CD4-positive, alpha-beta T cell treated with Interleukin-17A for 1 hour (primary cell): ENCODE results near the gene ILDR2.

Source experiments
- DNase-seq: peaks from one replicate; pipeline ENCODE4 v3.0.0-alpha.2; 2020

Gene ILDR2, protein sequence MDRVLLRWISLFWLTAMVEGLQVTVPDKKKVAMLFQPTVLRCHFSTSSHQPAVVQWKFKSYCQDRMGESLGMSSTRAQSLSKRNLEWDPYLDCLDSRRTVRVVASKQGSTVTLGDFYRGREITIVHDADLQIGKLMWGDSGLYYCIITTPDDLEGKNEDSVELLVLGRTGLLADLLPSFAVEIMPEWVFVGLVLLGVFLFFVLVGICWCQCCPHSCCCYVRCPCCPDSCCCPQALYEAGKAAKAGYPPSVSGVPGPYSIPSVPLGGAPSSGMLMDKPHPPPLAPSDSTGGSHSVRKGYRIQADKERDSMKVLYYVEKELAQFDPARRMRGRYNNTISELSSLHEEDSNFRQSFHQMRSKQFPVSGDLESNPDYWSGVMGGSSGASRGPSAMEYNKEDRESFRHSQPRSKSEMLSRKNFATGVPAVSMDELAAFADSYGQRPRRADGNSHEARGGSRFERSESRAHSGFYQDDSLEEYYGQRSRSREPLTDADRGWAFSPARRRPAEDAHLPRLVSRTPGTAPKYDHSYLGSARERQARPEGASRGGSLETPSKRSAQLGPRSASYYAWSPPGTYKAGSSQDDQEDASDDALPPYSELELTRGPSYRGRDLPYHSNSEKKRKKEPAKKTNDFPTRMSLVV

DNA sequence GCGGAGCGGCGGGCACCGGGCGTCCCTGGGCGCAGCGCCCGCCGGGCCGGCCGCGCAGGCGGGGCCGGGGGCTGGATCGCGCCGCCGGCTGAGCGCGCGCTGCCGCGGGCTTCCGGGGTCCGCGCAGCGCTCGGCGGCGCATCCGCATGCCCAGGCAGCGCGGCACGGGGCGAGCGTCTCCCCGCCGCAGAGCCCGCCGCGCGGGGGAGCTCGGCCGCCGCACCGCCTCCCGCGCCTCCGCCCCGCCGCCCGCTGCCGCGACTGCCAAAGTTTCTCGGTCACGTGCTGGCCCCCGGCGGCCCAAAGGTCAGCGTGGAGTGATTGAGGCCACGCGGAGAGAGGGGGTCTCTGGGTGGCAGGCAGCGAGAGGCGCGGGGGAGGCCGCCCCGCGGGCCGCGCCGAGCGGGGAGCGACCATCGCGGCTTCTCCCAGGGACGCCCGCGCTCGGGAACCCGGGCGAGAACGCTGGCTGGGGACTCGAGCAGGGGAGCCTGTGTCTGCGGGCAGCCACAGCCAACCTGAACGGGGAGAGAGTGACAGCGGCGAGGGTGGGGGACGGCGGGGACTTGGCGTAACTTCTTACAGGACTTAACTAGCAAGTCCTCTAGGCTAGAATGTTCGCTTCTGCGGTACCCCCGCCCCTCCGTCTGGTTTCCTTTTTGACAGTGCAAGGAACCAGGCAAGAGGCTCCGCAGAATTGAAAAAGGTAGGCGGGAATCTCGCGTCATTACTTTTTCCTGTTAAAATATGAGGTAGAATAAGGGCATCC, at the start of gene ILDR2:
TSS of gene ILDR2 (minus strand) at position 180 of the 769 bp plus-strand sequence. CDS start 272 bp downstream, outside the sequence.
- DNase-seq = peak; percentile 45

DNA sequence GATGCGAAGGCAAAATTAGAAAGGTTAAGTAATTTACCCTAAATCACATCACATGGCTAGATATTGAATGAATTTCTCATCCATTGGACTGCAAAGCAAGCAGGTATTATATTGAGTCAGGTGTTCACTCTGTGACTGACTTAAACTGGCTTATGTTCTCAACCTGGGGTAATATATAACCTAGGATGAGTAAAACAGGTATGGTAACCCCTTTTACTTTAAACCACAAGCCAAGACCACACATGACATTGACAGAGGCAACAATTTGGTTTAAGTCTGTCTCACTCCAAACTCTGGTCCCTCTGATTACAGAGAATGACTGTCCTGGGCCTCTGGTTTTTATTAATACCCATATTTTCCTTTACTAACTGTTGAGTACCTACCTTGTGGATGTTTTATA, 47.0 kb upstream of the ILDR2 start:
- no peak for DNase-seq

DNA sequence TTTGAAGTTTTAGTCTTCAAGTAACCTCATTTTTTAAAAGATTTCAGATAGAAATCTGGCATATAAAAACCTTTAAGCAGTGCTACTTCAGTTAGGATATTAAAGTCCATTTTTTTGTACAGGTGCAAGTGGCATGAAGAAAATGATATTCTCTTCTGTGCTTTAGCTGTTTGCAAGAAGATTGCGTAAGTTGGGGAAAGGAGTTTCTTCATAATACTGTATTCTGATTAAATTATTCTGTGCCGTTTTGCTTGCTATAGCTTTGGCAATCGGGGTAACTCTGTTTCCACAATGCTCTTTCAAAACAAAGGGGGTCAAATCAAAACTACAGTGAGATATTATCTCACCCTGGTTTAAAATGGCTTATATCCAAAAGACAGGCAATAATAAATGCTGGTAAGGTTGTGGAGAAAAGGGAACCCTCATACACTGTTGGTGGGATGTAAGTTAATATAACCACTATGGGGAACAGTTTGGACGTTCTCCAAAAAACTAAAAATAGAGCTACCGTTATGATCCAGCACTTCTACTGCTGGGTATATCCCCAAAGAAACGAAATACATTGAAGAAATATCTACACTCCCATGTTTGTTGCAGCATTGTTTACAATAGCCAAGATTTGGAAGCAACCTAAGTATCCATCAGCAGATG, 40.9 kb upstream of the ILDR2 start:
- no peak for DNase-seq

DNA sequence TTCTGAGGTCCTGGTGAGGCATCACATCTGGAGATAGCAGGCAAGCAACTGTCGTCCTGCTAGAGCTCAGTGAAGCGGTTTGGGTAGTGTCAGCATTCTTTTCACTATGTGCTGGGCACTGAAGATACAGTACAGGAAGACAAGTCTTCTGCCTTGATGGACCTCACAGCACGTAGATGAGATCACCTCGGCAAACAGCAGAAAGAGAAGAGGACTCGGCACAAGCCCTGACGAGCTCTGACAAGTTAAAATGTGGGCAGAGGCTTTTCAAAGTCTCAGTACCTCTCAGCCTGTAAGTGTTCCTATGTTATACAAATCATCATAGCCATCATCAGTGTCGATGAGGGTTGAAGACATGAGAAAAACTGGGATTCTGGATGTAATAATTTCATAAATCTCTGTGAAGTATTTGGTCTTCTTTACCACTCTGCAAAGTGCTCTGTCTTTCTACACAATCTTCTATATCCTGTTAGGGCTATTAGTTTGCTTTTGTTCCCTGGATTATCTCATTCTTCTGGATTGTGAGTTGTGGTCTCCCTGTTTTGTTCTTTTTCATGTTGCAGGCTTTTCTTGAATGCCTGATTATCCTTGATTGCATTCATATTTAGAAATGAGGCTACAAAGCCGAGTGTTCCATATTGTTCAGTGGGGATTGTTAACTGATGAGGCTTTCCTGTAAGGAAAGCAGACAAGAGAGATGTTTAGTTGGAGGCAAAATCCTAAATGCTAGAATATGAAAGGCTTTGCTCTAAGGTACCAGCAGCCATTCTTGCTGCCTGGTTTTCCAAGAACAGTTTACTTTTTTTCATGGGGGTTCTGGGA, 38.0 kb upstream of the ILDR2 start:
- DNase-seq = no peak

DNA sequence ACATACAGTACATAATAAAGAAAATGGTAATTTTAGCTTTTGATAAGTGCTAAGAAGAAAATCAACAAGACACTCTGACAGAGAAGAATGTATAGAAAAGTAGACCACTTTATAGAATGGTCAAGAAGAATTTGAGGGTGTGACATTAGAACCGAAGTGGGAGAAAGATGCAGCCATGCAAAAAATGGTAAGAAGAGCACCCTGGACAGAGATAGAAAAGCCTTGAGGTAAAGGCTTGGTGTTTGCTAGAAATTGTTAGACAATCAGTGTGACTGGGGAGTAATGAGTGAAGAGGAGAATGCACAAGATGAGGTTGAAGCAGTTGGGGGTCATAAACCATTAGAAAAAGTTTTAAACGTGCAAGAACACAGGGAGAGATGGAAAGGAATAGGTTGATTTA, 37.2 kb upstream of the ILDR2 start:
- DNase-seq = no peak

DNA sequence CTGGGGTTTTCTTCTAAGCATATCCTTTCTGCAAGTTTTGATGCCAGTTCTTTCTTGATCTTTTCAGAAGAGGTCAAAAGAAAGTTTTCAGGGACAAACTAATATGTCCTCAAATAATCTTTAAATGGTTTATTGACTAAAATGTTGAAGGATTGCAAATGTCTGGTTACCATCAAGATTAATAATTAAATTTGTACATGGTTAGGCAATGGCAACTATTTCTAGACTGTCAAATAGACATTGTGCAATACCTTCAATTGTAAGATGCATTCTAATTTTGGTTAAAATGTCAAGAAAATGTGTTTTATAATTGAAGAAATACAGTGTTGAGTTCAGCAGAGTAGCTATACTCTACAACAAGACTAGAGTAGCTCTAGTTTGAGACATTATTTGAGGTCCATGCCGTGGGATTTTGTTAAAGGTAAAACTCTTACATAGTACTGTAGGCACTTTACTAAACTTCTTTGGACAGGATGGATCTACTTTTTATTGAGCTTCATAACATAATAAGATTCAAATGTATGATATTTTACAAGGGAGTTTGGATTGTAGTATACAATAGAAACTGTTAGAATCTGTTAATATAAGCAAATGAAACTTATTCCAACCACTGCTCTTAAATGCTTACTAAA, 36.3 kb upstream of the ILDR2 start:
- DNase-seq = no peak

DNA sequence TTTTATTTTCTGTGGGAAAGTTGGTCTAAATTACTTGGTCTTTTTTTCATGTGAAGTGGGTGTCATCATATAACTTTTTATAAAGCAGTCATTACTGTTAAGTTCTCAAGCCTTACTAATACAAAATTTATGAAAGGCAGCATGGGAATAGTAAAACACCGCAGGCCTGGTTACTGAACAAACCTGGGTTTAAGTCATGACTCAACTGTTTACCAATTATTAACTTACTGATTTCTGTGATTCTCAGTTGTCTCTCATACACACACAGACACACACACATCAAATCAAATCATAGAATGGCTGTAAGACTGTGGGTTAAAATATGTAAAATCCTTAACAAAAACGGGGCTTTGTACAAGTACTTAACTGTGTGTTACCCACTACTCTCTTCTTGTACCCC, 28.4 kb upstream of the ILDR2 start:
- DNase-seq = no peak

DNA sequence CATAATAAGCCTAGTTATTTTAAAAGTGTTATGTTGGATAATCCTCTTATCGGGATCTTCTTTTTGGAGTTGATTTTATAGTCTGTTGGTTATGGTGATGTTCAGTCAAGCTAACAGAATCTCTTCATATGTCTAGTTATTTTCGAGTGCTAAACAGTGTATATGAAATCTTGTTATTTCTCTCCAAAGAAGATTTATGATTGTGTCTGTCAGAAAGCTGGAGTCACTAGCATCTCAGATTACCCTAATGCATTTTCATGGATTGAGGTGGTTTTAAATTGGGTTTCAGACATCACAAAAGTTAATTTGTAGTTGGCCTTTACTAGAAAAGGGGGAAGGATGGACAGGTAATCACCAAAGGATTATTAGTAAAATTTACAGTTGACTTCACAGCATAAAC, 27.0 kb upstream of the ILDR2 start:
- DNase-seq = no peak

DNA sequence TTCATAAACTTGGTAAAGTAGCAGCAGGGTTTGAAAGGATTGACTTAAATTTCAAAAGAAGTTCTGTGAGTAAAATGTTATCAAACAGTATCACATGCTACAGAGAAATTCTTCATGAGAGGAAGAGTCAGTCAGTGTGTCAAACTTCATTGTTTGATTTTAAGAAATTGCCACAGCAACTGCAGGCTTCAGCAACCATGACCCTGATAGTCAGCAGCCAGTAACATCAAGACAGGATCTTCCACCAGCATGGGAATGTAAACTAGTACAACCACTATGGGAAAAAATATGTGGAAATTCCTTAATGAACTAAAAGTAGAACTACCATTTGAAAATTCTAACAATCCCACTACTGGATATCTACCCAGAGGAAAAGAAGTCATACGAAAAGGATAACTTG, 25.2 kb upstream of the ILDR2 start:
- DNase-seq = no peak

DNA sequence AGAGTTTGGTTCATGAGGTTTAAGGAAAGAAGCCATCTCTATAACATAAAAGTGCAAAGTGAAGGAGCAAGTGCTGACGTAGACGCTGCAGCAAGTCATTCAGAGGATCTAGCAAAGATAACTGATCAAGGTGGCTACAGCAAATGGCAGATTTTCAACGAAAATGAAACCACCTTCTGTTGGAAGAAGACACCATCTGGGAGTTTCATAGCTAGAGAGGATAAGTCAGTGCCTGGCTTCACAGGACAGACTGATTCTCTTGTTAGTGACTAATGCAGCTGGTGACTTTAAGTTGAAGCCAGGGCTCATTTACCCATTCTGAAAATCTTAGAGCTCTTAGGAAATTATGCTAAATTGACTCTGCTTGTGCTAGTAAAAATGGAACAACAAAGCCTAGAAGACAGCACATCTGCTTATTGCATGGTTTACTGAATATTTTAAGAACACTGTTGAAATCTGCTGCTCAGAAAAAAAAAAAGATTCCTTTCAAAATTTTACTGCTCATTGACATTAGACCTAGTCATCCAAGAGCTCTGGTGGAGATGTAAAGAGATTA, 24.2 kb upstream of the ILDR2 start:
- DNase-seq = no peak

DNA sequence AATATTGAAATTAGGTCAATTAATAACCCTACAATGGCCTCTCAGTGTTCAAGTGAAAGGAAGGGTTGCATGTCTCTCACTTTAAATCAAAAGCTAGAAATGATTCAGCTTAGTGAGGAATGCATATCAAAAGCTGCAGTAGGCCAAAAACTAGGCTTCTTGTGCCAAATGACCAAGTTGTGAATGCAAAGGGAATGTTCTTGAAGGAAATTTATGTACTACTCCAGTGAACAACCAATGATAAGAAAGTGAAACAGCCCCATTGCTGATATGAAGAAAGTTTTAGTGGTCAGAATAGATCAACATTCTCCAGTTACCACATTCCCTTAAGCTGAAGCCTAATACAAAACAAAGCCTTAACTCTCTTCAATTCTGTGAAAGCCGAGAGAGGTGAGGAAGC, 23.7 kb upstream of the ILDR2 start:
- no peak for DNase-seq

DNA sequence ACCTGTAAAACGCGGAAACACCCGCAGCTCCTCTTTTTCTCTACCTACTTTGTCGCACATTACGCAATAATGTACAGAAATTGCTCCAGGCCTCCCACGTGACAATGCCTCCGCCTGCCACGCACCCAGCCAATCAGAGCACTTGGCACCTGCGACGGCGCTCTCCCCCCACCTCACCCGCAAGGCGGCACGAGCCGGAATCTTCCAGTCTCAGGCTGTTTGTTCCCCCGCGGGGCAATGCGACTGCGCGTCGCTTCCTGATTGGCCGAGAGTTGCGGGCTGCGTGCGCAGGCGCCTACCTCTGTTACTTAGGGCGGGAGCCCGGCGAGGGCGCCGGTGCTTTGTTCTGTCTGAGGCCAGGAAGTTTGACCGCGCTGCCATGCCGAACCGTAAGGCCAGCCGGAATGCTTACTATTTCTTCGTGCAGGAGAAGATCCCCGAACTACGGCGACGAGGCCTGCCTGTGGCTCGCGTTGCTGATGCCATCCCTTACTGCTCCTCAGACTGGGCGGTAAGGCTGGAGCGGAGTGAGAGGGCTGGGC, 13.7 kb upstream of the ILDR2 start, which contains the start of gene MAEL:
TSS of gene MAEL (plus strand) at position 307 of the 542 bp plus-strand sequence. CDS start at position 380, 73 bp downstream.
- DNase-seq = no peak

DNA sequence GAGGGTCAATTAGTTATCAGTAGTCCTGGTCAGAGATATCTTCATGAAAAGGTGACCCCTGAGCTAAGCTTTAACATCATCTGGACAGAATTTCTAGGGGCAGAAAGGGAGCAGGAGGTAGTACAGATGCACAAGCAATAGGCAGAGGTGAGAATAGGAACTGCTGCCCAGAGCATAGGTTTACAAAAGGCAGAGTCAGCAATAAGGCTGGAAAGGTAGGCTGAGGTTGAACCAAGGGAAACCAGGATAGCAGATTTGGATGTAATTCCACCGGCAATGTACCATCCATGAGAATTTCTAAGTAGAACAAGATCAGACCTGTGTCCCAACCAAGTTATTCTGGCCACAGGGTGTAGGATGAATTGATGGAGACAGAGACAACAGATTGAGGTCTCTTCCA, 6.2 kb upstream of the ILDR2 start:
- no peak for DNase-seq

DNA sequence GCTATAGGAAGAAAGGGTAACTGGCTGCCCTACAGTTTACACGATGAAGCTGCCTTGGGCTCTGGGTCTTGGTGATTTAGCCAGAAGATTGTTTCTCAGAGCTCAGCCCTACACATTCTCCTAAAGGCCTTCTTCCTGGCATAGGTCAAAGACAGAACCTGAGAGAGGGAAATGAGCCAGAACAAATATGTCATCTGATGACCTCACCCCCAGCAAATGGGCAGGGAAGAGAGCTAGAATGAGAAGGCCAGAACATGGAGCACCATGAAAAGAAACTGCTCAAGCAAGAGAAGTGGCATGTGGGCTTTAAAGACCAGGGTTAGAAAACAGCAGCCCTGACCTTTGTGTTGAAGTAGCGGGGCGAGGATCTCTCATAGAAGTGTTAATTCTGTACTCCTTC, 5.5 kb upstream of the ILDR2 start:
- no peak for DNase-seq

DNA sequence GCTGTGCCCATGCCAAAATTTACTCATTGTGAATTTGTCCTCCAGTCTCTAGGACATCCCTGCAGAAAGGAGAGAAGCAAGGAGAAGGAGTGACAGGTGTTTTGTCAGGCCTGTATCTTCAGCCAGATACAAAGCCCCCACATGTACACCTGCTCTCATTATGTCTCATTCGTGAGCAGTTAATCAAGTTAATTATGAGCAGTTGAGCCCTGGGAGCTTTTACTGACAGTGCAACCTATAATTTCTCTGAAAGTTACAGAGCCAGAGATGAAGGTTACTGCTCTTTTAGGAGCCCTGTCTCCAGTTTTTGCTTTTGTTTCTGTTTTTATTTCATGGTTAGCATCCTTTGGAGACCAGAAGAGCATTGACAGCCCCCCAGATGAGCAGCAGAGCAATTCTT, 5.0 kb upstream of the ILDR2 start:
- DNase-seq = no peak

DNA sequence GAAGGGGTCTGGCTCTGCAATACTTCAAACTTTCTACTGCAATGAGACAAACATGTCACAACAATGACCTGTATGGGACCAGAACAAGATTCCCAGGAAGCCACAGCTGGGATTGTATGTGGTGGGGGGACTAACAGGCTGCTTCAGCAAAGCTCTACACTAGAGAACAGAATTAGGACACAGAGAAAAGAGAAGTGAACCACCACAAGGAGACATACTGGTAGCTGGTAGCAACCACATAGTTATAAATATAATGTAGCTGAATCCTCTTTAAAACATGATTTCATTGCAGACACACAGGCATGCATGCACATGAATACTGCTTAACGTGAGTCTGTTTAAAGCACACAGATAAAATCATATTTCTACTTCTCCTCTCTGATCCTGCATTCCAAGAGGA, 3.5 kb upstream of the ILDR2 start:
- DNase-seq = no peak

DNA sequence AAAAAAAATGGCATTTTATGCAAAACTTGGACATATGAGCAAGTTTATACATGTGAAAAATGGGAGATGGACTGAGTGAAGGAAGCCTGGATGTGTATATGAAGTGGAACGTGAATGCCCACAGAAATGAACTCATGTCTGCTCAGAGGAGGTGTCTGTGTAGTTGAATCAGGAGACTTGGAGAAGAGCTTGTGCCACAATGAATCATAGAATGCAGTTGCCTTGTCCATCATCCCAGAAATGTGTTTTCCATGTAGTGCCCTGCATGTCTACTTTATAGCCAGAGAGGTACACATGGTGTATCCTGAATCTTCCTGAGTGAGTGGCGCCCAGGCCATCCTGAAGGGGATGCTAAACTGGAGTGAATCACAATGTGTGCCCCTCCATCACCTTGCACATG, 2.6 kb upstream of the ILDR2 start:
- no peak for DNase-seq

DNA sequence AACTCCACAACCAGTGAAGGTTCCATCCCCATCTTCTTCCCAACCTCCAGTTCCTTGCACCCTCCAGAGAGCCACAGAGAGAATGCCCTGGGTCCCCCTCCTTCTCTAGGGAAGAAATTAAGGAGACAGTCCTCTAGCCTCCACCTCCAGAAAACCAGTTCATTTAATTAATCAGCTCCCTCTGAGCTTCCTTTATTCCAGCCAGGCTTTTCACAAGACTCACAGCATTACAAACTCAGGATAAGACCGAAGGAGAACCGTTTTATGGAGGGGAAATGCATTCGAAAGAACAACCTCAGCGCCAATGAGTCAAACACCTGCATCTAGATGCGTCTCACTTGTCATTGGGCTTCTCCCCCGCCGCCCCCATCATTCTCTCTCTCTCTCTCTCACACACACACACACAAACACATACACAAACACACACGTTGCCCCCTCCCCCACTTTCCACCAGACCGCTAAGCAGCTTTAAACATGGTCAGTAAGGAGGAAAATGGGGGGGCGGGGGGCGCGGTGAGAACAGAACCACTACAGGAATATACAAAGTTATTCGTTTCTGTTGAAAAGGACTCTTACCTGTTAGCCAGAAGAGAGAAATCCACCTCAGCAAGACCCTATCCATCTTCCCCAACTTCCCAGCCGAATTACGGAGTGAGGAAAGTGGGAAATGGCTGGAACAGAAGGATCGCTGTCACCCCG, 544 bp downstream of the ILDR2 start:
- DNase-seq = peak; percentile 16

DNA sequence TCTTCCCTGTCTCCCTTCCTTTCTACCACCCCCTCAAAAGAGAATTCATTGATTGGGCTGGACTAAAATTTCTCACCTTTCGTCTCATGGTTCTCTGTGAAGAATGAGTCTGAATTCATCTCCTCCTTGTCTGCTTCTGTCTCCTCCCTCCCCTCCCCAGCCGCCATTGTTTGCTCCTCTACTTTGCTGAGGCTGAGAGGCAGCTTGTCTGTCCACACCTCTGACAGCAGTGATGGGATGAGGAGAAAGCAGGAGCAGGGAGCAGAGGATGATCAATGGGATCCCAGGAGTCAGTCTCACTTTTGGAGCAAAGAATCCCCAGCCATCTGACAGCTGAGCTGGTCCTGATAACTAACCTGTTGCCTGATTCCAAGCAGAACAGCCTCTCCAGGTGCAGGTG, 2.5 kb downstream of the ILDR2 start:
- no peak for DNase-seq

DNA sequence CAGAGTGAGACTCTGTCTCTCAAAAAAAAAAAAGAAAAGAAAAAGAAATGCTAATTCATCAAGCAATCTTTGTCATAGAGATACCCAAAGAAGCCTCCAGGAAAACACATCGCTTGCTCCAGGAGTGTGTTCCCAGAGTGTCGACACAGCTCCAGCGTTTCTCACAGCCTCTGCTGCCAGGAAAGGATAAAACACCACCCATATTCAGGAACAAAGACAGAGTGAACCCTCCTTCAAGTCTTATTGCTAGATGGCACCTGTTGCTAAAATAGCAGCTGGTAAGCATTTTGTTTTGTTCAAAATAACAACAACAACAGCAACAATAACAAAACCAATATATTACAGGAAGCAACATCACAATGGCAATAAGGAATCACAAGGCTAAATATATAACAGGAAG, 3.1 kb downstream of the ILDR2 start:
- DNase-seq = no peak

DNA sequence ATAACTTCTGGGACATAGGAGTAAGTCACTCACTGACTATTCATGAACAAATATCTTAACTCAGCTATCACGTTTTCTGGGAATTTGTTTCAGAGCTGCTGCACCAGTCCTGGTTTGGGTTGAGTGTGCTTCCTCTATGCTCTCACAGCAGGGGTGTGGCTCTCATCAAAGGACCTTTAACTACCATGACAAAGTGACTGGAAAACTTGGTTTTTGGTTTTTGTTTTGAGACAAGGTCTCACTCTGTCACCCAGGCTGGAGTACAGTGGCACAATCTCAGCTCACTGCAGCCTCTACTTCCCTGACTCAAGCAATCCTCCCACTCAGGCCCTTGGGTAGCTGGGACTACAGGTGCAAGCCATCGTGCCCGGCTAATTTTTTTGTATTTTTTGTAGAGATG, 4.1 kb downstream of the ILDR2 start:
- no peak for DNase-seq
